ENCODE measurements around the gene STK25.
A peak's percentile ranks its signal among the peaks of the same experiment; 100 is the strongest.

STK25 gene

GRCh38 chr2:241548451-241548835, 40.1 kb upstream of the STK25 start:
- H3K27me3 ChIP-seq (ENCODE audit: control insufficient read depth in 1 of 2, insufficient read depth in 2 of 2, low read length in 2 of 2) = peaks cover 21% of the 10 kb centered on the region in 2 donors

DNA sequence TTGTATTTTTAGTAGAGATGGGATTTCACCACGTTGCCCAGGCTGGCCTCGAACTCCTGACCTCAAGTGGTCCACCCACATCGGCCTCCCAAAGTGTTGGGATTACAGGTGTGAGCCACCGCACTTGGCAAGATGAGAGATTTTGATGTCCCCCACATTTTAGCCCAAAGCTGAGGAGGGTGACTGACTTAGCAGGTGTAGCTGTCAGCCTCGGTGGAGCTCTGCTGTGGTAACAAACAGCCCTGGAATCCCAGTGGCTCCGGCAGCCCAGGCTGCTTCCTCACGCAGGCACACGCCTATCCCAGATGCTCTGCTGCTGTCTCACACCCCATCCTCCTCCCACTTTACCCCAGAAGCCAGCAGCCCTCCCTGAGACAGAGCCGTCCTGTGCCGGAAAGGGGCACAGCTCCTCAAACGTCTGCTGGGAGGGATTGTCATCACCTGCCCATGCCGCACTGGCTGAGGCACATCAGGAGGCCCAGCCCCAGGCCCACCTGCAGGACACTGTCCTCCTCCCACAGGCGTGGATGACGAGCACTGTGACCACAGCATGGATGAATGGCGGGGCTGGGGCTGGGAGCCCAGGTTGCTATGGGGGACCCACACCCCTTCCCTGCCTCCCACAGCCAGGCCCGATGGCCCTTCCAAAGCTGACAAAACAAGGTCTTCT, 39.5 kb upstream of the STK25 start:
- H3K9me3 ChIP-seq (ENCODE audit: control insufficient read depth in 1 of 2, low read length in 2 of 2) = no peaks in the 10 kb centered on the region
- H3K27ac ChIP-seq (ENCODE audit: low read depth, low read length) = no peak overlapping the region
- no peak overlapping the region for H3K4me3 ChIP-seq (ENCODE audit: low read depth in 1 of 2, low read length in 2 of 2)
- no peak overlapping the region for H3K9ac ChIP-seq (ENCODE audit: low read depth in 1 of 2, low read length in 2 of 2)
- no peaks in the 10 kb centered on the region for H3K36me3 ChIP-seq (ENCODE audit: control insufficient read depth in 1 of 2, insufficient read depth in 2 of 2, low read length in 2 of 2)
- H3K27me3 ChIP-seq (ENCODE audit: control insufficient read depth in 1 of 2, insufficient read depth in 2 of 2, low read length in 2 of 2) = peaks cover 21% of the 10 kb centered on the region in 2 donors
- H3K4me1 ChIP-seq (ENCODE audit: control insufficient read depth in 1 of 2, insufficient read depth in 2 of 2, low read length in 2 of 2) = peaks cover 5 to 7% of the 10 kb centered on the region in 2 donors

More at GRCh38 chr2:241548451-241548835, 40.1 kb upstream of the STK25 start:
- no peak overlapping the region for H3K4me3 ChIP-seq (ENCODE audit: low read depth in 1 of 2, low read length in 2 of 2)
- H3K36me3 ChIP-seq (ENCODE audit: control insufficient read depth in 1 of 2, insufficient read depth in 2 of 2, low read length in 2 of 2) = no peaks in the 10 kb centered on the region
- no peaks in the 10 kb centered on the region for H3K9me3 ChIP-seq (ENCODE audit: control insufficient read depth in 1 of 2, low read length in 2 of 2)
- H3K4me1 ChIP-seq (ENCODE audit: control insufficient read depth in 1 of 2, insufficient read depth in 2 of 2, low read length in 2 of 2) = peaks cover 5 to 7% of the 10 kb centered on the region in 2 donors
- H3K27ac ChIP-seq (ENCODE audit: low read depth, low read length) = no peak overlapping the region
- no peak overlapping the region for H3K9ac ChIP-seq (ENCODE audit: low read depth in 1 of 2, low read length in 2 of 2)

- Histone ChIP-seq H3K27ac (ENCODE audit: low read depth, low read length) (no peak overlapping the region), H3K4me1 (ENCODE audit: control insufficient read depth in 1 of 2, insufficient read depth in 2 of 2, low read length in 2 of 2) (peaks cover 5 to 7% of the 10 kb centered on the region in 2 donors), H3K9ac (ENCODE audit: low read depth in 1 of 2, low read length in 2 of 2) (no peak overlapping the region), H3K27me3 (ENCODE audit: control insufficient read depth in 1 of 2, insufficient read depth in 2 of 2, low read length in 2 of 2) (peaks cover 21% of the 10 kb centered on the region in 2 donors), H3K9me3 (ENCODE audit: control insufficient read depth in 1 of 2, low read length in 2 of 2) (no peaks in the 10 kb centered on the region), H3K4me3 (ENCODE audit: low read depth in 1 of 2, low read length in 2 of 2) (no peak overlapping the region), H3K36me3 (ENCODE audit: control insufficient read depth in 1 of 2, insufficient read depth in 2 of 2, low read length in 2 of 2) (no peaks in the 10 kb centered on the region)
Measured at GRCh38 chr2:241546771-241547498, 38.6 kb upstream of the STK25 start.

DNA sequence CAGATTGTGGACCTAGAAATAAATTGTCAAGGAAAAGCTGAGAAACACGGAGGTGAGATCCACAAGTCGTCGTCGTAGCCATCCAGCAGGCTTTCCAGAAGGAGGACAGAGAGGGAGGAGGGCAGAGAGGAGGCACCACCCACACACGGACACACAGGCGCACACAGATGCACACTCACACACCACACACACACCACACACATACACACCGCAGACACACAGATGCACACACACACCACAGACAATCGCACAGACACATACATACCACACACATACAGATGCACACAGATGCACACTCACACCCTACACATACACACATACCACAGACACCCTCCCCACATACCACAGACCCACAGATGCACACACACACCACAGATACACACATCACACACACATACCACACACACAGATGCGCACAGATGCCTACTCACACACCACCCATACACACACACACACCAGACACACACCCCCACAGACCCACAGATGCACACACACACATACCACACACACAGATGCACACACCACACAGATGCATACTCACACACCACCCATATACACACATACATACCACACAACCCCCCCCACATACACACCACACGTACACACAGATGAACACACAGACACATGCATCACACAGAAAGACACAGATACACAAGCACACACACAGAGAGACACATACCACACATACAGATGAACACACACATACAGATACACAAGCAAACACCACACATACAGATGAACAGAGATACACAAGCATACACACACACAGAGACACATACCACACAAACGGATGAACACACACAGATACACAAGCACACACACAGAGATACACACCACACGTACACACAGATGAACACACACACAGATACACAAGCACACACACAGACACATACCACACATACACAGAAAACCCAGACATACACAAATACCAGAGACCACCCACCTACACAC, 37.4 kb upstream of the STK25 start:
- H3K4me1 ChIP-seq (ENCODE audit: control insufficient read depth in 1 of 2, insufficient read depth in 2 of 2, low read length in 2 of 2) = peaks cover 5 to 6% of the 10 kb centered on the region in 2 donors
- no peak overlapping the region for H3K27ac ChIP-seq (ENCODE audit: low read depth, low read length)
- no peak overlapping the region for H3K9ac ChIP-seq (ENCODE audit: low read depth in 1 of 2, low read length in 2 of 2)
- no peaks in the 10 kb centered on the region for H3K9me3 ChIP-seq (ENCODE audit: control insufficient read depth in 1 of 2, low read length in 2 of 2)
- no peaks in the 10 kb centered on the region for H3K36me3 ChIP-seq (ENCODE audit: control insufficient read depth in 1 of 2, insufficient read depth in 2 of 2, low read length in 2 of 2)
- H3K27me3 ChIP-seq (ENCODE audit: control insufficient read depth in 1 of 2, insufficient read depth in 2 of 2, low read length in 2 of 2) = peaks cover 21 to 25% of the 10 kb centered on the region in 2 donors
- H3K4me3 ChIP-seq (ENCODE audit: low read depth in 1 of 2, low read length in 2 of 2) = no peak overlapping the region

DNA sequence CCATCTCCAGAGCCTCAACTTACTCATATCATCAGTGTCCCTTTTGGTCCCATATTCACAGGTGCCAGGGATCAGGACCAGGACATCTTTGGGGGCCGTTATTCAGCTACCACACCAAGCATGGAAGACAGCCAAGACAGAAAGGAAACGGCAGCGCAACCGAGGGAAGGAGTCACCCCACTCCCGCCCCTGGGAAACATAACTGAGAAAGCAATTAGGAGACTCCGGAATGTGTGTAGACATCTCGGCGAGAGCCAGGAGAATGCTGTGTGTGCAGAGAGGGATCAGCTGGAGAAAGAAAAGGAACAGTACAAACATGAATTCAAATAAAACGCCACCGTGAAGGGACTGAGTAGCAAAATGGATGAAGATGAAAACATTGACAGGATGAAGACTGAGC, 36.7 kb upstream of the STK25 start:
- H3K9me3 ChIP-seq (ENCODE audit: control insufficient read depth in 1 of 2, low read length in 2 of 2) = no peaks in the 10 kb centered on the region
- no peak overlapping the region for H3K27ac ChIP-seq (ENCODE audit: low read depth, low read length)
- no peaks in the 10 kb centered on the region for H3K36me3 ChIP-seq (ENCODE audit: control insufficient read depth in 1 of 2, insufficient read depth in 2 of 2, low read length in 2 of 2)
- peaks cover 0 to 5% of the 10 kb centered on the region in 2 donors for H3K4me1 ChIP-seq (ENCODE audit: control insufficient read depth in 1 of 2, insufficient read depth in 2 of 2, low read length in 2 of 2)
- H3K4me3 ChIP-seq (ENCODE audit: low read depth in 1 of 2, low read length in 2 of 2) = no peak overlapping the region
- peaks cover 22 to 28% of the 10 kb centered on the region in 2 donors for H3K27me3 ChIP-seq (ENCODE audit: control insufficient read depth in 1 of 2, insufficient read depth in 2 of 2, low read length in 2 of 2)
- no peak overlapping the region for H3K9ac ChIP-seq (ENCODE audit: low read depth in 1 of 2, low read length in 2 of 2)

DNA sequence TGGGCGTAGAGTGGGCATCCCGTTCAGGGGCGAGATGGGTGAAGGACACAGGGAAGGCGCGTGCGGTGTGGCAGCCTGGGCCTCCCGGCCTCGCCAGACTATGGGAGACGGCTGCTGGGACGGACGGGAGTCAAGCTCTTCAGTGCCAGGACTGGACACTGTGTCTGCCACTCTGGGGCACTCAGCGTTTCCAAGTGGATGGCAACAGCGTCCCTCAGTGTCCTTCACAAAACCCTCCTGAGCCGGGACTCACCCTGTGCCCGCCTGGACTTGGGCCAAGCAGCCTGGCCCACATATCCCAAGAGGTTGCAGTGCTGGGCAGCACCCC, 33.9 kb upstream of the STK25 start:
- Histone ChIP-seq H3K27me3 (ENCODE audit: control insufficient read depth in 1 of 2, insufficient read depth in 2 of 2, low read length in 2 of 2) (peaks cover 16 to 25% of the 10 kb centered on the region in 2 donors), H3K4me3 (ENCODE audit: low read depth in 1 of 2, low read length in 2 of 2) (no peak overlapping the region), H3K9me3 (ENCODE audit: control insufficient read depth in 1 of 2, low read length in 2 of 2) (no peaks in the 10 kb centered on the region), H3K27ac (ENCODE audit: low read depth, low read length) (no peak overlapping the region), H3K36me3 (ENCODE audit: control insufficient read depth in 1 of 2, insufficient read depth in 2 of 2, low read length in 2 of 2) (no peaks in the 10 kb centered on the region), H3K9ac (ENCODE audit: low read depth in 1 of 2, low read length in 2 of 2) (no peak overlapping the region), H3K4me1 (ENCODE audit: control insufficient read depth in 1 of 2, insufficient read depth in 2 of 2, low read length in 2 of 2) (peaks cover 0 to 5% of the 10 kb centered on the region in 2 donors)

- H3K9me3 ChIP-seq (ENCODE audit: control insufficient read depth in 1 of 2, low read length in 2 of 2) = no peaks in the 10 kb centered on the region
- no peaks in the 10 kb centered on the region for H3K36me3 ChIP-seq (ENCODE audit: control insufficient read depth in 1 of 2, insufficient read depth in 2 of 2, low read length in 2 of 2)
- no peak overlapping the region for H3K9ac ChIP-seq (ENCODE audit: low read depth in 1 of 2, low read length in 2 of 2)
- H3K4me3 ChIP-seq (ENCODE audit: low read depth in 1 of 2, low read length in 2 of 2) = no peak overlapping the region
- peaks cover 11 to 22% of the 10 kb centered on the region in 2 donors for H3K27me3 ChIP-seq (ENCODE audit: control insufficient read depth in 1 of 2, insufficient read depth in 2 of 2, low read length in 2 of 2)
- H3K4me1 ChIP-seq (ENCODE audit: control insufficient read depth in 1 of 2, insufficient read depth in 2 of 2, low read length in 2 of 2) = peaks cover 0 to 5% of the 10 kb centered on the region in 2 donors
- H3K27ac ChIP-seq (ENCODE audit: low read depth, low read length) = no peak overlapping the region
Measured at GRCh38 chr2:241541564-241542277, 33.3 kb upstream of the STK25 start.

DNA sequence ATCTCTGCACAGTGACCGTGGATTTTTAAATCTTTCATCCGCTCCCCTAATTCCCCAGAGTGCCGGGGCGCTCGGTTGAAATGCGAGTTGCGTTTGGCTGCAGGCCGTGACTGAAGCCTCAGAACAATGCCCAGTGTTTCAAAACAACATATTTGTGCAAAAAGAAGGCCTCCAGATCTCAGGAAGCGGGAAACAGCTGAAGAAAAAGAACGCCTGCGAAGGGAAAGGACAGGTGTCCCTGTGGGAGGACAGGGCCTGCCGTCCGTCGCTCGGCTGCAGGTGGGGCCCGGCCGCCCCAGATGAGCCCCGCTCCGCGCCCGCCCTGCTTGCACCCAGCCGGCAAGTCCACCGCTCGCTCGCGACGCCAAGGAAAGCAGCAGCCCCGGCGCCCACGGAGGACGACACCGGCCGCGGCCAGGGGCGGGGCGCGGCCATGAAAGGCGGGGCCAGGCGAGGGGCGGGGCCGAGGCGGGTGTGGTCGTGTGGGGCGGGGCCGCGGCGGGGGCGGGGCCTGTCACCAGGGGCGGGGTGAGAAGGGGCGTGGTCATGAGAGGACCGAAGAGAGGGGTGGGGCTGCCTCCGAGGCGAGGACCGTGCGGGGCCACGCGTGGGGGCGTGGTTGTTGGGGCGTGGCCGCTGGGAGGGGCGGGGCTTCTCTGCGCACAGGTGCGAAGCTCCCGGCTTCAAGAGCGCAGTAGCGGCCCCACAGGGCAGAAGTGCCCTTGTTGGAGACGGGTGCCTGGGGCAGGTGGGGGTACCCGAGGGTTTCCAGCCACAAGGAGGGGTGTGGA, 32.6 kb upstream of the STK25 start:
- no peak overlapping the region for H3K27ac ChIP-seq (ENCODE audit: low read depth, low read length)
- H3K36me3 ChIP-seq (ENCODE audit: control insufficient read depth in 1 of 2, insufficient read depth in 2 of 2, low read length in 2 of 2) = no peaks in the 10 kb centered on the region

GRCh38 chr2:241540401-241540770, 32.0 kb upstream of the STK25 start:
- H3K4me3 ChIP-seq (ENCODE audit: low read depth in 1 of 2, low read length in 2 of 2) = peak overlapping the region; percentile 13 to 65
- H3K9ac ChIP-seq (ENCODE audit: low read depth in 1 of 2, low read length in 2 of 2) = peak overlapping the region in 1 of 2 donors; percentile 33
- no peak overlapping the region for H3K27ac ChIP-seq (ENCODE audit: low read depth, low read length)
- H3K9me3 ChIP-seq (ENCODE audit: control insufficient read depth in 1 of 2, low read length in 2 of 2) = no peaks in the 10 kb centered on the region
- peaks cover 0 to 1% of the 10 kb centered on the region in 2 donors for H3K4me1 ChIP-seq (ENCODE audit: control insufficient read depth in 1 of 2, insufficient read depth in 2 of 2, low read length in 2 of 2)
- H3K27me3 ChIP-seq (ENCODE audit: control insufficient read depth in 1 of 2, insufficient read depth in 2 of 2, low read length in 2 of 2) = peaks cover 4 to 12% of the 10 kb centered on the region in 2 donors
- no peaks in the 10 kb centered on the region for H3K36me3 ChIP-seq (ENCODE audit: control insufficient read depth in 1 of 2, insufficient read depth in 2 of 2, low read length in 2 of 2)

More for the DNA sequence above, 32.6 kb upstream of the STK25 start:
- Histone ChIP-seq H3K4me1 (ENCODE audit: control insufficient read depth in 1 of 2, insufficient read depth in 2 of 2, low read length in 2 of 2) (peaks cover 0 to 5% of the 10 kb centered on the region in 2 donors), H3K4me3 (ENCODE audit: low read depth in 1 of 2, low read length in 2 of 2) (peak overlapping the region; percentile 13 to 65), H3K27me3 (ENCODE audit: control insufficient read depth in 1 of 2, insufficient read depth in 2 of 2, low read length in 2 of 2) (peaks cover 6 to 17% of the 10 kb centered on the region in 2 donors), H3K9ac (ENCODE audit: low read depth in 1 of 2, low read length in 2 of 2) (peak overlapping the region in 1 of 2 donors; percentile 33), H3K9me3 (ENCODE audit: control insufficient read depth in 1 of 2, low read length in 2 of 2) (no peaks in the 10 kb centered on the region)

Data from duodenal mucosa (tissue), 2 donors.